Neural crest cell (in vitro differentiated cells): ENCODE measurements around the gene MAST4. TPM values are rescaled to one million over a fixed set of nuclear protein-coding genes. Genes with fewer than 3 reads are reported as not detected.

Experiments used
- DNase-seq: peaks from one replicate; pipeline ENCODE4 v3.0.0; 2021; ENCODE audit warnings: low read depth, mixed read lengths, low spot score
- H3K27ac Mint-ChIP-seq: one replicate; pipeline ENCODE4 v1.8.0; 2021; ENCODE audit warnings: mild to moderate bottlenecking, mixed read lengths; ENCODE audit not compliant: unreplicated experiment
- H3K27me3 Mint-ChIP-seq: 2 replicates; pipeline ENCODE4 v1.8.0; 2021; ENCODE audit warnings: low read depth, mild to moderate bottlenecking, mixed read lengths
- H3K36me3 Mint-ChIP-seq: 2 replicates; pipeline ENCODE4 v1.8.0; 2021; ENCODE audit warnings: low read depth, mild to moderate bottlenecking, mixed read lengths
- H3K4me1 Mint-ChIP-seq: 2 replicates; pipeline ENCODE4 v1.8.0; 2021; ENCODE audit warnings: mixed read lengths
- H3K4me3 Mint-ChIP-seq: one replicate; pipeline ENCODE4 v1.8.0; 2021; ENCODE audit warnings: mild to moderate bottlenecking, mixed read lengths
- H3K9me3 Mint-ChIP-seq: 2 replicates; pipeline ENCODE4 v1.8.0; 2021; ENCODE audit warnings: mixed read lengths
- CTCF ChIP-seq: fragments of 200-600 bp; sonication (generic); conservative IDR thresholded peaks from 2 replicates; pipeline ENCODE4 v1.5.0; 2021; ENCODE audit warnings: antibody characterized with exemption, mild to moderate bottlenecking
- total RNA-seq: library from RNA; stranded (reverse); gene quantifications from 2 replicates; pipeline ENCODE4 v1.2.1, GENCODE V29; 2021

MAST4 gene
- total RNA-seq, 1 donor from 2014 or later, result 7.3 TPM

DNA sequence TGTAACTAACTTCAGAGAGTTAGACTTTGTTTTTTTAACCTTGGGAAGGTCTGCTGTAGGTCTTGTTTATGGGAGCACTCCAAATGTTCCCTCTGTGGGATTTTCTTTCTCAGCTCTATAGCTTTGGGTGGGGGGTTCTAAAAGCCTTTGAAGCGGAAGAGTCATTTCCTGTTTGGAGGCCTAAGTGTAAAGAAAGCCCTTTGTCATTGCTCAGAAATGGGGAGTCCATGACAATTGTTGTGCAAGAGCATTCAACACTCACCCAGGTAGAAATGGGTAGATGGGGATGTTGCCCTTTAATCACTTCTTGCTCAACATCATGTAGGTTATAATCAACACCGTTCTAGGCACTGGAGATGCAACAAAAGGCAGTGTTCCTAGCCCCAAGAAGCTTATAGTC is 30.3 kb upstream of the MAST4 start:
- DNase-seq, result no peak
- Mint-ChIP-seq H3K4me1 (no peaks in the 10 kb centered on the region), H3K27me3 (no peaks in the 10 kb centered on the region), H3K4me3 (no peak overlapping the region), H3K27ac (no peak overlapping the region), H3K36me3 (no peaks in the 10 kb centered on the region), H3K9me3 (peaks cover 7% of the 10 kb centered on the region)
- no peak for TF ChIP-seq CTCF

DNA sequence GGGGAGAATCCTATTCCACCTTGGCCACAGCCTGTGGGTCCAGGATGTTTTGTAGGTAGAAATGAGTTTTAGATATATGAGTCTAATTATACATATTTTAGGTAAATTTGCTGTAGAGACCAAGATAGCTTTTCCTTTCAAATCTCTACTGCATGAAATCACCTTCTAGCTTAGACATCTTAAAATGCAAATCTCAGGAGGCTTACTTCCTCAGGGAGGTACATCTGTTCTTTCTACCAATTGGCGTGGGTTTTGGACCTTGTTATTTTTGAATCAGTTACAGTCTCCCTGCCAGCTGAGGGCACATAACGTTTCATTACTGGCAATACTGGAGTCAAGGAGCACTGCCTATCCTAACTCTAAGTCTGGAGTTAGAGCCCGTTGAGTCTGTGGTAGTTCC is 28.7 kb upstream of the MAST4 start:
- Mint-ChIP-seq H3K27ac (no peak overlapping the region), H3K4me1 (peaks cover under 1% of the 10 kb centered on the region), H3K27me3 (no peaks in the 10 kb centered on the region), H3K36me3 (no peaks in the 10 kb centered on the region), H3K9me3 (peaks cover 2% of the 10 kb centered on the region), H3K4me3 (no peak overlapping the region)
- no peak for DNase-seq
- no peak for TF ChIP-seq CTCF

GRCh38 chr5:66570201-66570600 is 26.0 kb upstream of the MAST4 start:
- Mint-ChIP-seq H3K4me3 (no peak overlapping the region), H3K27me3 (no peaks in the 10 kb centered on the region), H3K27ac (no peak overlapping the region), H3K4me1 (peaks cover 17% of the 10 kb centered on the region), H3K36me3 (no peaks in the 10 kb centered on the region), H3K9me3 (peaks cover 4% of the 10 kb centered on the region)
- DNase-seq, result no peak
- no peak for TF ChIP-seq CTCF

DNA sequence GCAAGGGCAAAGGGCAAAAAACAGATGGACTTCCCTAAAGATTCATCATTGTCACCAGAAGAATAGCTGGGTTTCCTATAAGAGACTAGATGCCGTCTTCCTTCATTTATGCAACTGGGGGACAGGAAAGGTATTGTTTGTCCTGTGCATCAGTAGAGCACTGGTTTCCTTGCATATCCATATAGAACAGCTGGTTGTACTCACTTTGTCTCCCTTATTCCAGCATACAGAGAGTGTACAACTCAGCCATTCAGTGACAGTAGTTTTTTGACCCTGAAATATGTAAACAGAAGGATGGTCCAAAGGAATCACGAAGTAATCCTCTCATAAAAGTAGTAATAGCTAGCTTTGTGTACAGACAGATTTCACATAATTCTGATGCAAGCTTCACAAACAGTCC is 22.5 kb upstream of the MAST4 start:
- Mint-ChIP-seq H3K9me3 (peaks cover 4% of the 10 kb centered on the region), H3K27me3 (no peaks in the 10 kb centered on the region), H3K36me3 (no peaks in the 10 kb centered on the region), H3K4me1 (peaks cover 17% of the 10 kb centered on the region), H3K27ac (no peak overlapping the region), H3K4me3 (no peak overlapping the region)
- no peak for DNase-seq
- TF ChIP-seq CTCF, result no peak

- H3K36me3 Mint-ChIP-seq, result no peaks in the 10 kb centered on the region
- no peak for TF ChIP-seq CTCF
- no peak overlapping the region for H3K27ac Mint-ChIP-seq
- H3K27me3 Mint-ChIP-seq, result peaks cover 7% of the 10 kb centered on the region
- no peak for DNase-seq
- no peaks in the 10 kb centered on the region for H3K4me1 Mint-ChIP-seq
- H3K9me3 Mint-ChIP-seq, result no peaks in the 10 kb centered on the region
- H3K4me3 Mint-ChIP-seq, result no peak overlapping the region
These were observed 13.6 kb upstream of the MAST4 start for GRCh38 chr5:66582499-66583165.
